Suppressor macrophage (primary cell): Measurements from ENCODE around the gene NDST1.
A peak's percentile ranks its signal among the peaks of the same experiment; 100 is the strongest.

ENCODE experiments used
- DNase-seq, 4 experiments: peaks; one replicate each; pipeline ENCODE4 v3.0.0-alpha.2; 2020 to 2022

The NDST1 gene

DNA sequence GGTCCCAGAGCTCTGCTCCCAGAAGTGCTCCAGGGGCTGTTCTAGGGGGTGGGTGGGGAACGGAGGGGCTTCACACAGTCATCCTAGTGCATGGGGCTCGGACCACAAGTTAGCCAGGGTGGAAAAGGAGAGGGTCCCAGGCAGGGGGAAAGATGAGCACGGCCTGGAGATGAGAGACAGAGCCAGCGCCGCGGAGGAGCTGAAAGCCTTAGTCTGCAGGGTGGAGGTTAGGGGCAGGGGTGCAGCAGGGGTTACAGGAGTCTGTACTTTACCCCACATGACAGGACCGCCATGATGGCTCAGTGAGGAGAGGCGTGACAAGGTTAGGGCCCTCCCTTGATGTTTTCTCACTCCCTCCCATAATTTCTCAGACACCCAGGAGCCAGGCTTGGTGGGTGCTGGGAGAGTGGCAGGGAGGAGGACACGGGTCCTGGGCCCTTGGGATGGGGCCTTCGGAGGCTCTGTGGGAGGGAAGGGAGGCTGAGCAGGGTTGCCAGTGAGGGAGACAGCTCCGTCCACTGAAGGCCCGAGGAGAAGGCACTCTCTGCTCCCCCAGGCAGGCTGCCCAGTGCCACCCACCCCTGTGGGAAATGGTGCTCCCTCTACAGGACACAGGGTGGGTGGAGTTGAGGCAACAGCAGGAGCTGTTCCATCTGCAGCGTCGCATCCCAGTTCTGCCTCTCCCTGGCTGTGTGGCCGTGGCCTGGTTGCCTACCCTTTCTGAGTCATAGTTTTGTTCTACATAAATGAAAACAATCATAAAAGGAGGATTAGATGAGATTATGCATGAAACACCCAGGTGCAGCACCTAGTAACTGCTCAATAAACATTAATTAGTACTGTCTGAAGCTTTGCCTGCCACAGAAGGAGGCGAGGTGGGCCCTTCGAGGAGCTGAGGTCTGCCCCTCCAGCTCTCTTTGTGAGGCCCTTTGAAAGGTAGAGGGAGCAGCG, 66.2 kb downstream of the NDST1 start:
- no peak for DNase-seq

DNA sequence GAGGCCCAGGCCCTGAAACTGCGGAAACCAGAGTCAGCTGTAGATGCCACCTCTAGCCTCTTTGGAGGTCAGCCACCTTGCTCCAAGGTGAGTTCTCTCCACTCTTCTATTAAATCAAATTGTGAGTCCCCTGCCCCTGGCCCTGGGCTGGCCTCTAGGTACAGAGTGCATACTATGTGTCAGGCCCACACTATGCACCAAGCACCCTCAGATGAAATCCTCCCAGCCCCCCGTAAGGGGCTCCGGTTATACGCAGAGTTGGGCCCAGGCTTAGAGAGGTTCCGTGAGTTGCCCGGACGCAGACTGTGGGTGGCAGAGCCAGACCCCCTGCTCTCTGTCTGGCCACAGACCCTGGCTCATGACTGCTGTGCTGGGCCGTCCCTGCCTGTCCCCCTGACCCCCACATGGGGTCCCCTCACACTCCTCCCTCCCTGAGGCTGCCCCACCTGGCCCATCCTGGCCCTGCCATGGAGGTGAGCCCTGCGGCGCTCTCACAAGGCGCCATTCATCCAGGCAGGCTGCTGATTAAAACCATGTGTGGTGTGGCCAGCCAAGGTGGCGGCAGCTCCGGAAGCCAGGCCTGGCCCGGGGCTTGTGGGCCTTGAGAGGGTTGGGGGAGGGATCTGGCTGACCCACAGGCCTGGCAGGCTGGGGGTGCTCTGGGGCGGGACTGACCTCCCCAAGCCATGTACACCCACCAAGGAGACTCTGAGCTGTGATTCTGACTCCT, 67.1 kb downstream of the NDST1 start:
- DNase-seq: peak in 1 of 4 experiments; percentile 0

DNA sequence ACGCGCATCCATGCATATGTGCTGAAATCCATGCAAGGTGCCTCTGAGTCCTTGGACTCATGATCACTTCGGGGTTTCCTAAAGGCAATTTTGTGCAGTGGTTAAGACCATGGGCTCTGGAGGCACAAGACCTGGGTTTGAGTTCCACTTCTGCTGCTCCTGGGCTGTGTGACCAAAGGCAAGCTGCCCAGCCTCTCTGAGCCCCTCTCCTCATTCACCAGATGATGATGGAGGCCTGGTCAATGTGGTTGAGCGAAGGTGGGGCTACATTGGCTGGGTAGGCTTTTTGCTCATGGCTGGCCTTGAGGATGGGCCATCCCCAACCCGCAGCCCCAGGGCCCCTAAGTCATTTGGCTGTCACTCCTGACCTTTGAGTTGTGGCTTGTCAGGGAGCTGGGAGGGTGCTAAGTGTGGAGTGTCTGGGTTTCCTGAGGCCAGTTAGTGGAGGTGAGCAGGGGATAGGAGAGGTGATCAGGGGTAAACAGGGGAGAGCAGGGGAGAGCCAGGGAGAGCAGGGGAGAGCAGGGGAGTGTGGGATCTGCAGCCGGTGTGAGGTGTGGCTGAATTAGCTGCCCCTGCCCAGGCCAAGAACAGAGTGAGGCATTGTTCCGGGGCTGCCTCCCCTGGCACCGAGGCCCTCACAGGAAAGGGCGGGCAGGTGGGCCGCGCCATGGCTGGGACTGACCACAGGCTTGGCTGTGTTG, 68.0 kb downstream of the NDST1 start:
- no peak for DNase-seq

DNA sequence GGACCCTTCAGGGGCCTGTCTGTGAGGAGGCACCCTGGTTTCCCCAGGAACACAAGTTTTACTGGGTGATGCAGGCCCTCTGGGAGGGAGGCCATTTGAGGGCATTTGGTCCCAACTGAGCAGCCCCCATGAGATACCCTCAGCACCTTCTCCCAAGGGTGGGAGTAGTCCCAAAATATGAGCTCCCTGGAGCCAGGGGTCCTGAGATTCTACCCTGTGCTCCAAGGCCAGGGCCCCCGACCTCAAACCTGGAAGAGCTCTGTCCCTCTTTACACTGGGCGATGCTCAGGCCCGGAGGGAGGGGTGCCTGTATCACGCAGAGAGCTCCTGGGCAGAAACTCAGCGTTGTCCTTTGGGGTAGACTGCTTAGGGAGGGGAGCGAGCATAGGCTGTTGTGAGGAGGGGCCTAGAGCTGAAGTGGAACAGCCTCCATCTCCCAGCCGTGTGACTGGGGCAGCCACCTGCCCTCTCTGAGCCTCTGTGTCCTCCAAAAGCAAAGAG, 68.6 kb downstream of the NDST1 start:
- no peak for DNase-seq

- DNase-seq: no peak
These were observed 69.6 kb downstream of the NDST1 start for GRCh38 chr5:150577378-150578139.

DNA sequence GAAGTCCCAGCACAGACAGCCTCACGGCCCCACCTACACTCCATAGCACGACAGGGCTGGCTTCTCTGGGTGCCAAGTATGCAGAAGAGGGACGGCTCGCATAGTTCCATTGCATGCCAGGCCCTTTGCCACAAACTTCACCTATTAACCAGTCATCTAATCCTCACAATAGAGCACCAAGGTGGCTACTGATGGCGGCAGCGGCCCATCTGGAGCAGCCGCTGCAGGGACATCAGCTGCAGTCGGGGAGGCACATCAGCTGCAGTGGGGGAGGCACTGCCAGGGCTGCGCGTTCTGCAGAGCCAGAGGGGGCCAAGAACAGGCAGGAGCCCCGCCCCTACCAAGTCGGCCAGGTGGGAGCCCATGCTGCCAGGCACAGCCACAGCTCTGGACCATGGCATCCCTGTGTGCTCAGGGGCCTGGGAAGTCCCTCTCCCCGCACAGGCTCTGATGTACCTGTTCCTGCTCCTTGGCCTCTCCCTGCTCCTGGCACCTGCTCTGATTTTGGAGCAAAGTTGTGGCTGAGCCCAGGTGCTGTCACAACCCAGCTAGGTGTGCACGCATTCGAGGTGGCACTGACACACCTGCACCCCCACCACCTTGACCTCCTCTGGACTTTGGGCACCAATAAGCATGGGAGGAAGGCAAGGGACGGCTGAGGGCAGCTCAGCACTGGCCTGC, 71.0 kb downstream of the NDST1 start:
- no peak for DNase-seq

GRCh38 chr5:150579462-150580400, 71.8 kb downstream of the NDST1 start:
- no peak for DNase-seq

DNA sequence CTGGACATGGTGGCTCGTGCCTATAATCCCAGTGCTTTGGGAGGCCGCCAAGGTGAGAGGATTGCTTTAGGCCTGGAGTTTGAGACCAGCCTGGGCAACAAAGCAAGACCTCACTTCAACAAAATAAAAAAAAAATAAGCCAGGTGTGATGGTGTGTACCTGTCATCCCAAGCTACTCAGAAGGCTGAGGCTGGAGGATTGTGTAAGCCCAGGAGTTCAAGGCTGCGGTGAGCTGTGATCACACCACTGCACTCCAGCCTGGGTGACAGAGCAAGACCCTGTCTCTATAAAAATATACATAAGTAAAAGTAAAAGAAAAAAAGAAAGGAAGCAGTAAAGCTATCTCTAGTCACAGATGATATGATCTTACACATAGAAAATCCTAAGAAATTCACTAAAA, 73.0 kb downstream of the NDST1 start:
- no peak for DNase-seq

GRCh38 chr5:150582241-150583109, 74.5 kb downstream of the NDST1 start:
- DNase-seq: no peak

DNA sequence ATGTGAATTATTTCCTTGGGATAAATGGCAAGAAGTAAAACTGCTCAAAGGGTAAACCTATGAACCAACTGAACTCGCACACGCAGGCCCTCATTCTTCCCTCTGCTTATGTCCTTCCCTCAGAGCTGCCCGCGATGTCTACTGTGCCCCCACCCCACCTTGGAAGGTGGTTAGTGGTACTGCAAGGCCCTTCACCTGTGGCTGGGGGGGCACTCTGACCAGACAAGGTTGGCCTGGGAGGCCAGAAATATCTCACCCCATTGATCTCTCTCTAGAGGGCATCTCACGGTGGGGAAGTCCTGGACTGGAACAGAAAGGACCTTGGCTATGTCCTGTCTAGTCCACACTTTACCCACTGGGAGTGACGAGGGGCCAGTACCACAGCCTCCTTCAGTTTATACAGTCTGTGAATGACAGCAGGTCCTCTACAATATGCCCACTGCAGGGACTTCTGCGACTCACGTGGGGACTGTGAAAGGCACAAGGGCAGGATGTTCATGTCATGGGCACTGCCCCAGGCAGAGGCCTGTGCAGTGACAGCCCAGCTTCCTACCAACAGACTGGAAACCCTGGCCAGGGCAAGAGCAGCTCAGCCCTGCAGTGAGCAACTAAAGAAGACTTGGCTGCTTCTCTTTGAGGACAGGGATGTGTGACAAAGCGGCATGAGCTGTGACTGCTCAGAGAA, 75.8 kb downstream of the NDST1 start:
- DNase-seq: no peak

DNA sequence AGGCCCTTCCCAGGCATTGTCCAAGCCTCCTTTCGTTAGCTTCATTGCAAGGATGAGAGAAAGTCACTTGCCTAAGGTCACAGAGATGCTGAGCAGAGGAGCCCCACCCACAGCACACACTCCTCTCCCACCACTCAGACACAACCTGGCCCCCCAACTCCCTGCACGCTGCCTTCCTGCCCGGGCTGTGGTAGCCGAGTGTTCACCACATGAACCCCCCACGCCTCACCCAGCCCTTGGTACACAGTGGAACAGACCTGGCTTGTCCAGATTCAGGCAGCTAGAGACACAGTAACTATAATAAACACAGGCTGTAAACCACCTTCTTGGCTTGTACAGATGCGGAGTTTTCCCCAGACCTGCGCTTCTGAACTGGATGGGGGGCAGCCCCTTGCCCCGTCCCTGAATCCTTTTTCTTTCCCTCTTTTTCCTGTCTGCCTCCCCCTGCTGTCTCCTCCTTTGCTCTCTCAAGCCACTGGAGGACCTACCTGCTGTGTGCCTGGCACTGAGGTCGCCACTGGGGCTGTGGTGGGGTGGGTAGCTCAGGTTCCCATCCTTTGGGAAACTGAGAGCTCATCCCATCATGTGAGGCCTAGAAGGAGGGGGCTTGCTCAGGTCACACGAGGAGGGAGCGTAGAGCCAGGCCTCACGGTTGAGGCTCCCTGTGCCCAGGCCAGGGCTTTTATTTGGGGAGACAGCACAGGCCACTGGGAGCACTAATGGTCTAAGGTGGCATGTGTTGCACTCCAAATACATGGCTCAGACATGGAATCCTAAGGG, 76.8 kb downstream of the NDST1 start:
- DNase-seq: no peak

DNA sequence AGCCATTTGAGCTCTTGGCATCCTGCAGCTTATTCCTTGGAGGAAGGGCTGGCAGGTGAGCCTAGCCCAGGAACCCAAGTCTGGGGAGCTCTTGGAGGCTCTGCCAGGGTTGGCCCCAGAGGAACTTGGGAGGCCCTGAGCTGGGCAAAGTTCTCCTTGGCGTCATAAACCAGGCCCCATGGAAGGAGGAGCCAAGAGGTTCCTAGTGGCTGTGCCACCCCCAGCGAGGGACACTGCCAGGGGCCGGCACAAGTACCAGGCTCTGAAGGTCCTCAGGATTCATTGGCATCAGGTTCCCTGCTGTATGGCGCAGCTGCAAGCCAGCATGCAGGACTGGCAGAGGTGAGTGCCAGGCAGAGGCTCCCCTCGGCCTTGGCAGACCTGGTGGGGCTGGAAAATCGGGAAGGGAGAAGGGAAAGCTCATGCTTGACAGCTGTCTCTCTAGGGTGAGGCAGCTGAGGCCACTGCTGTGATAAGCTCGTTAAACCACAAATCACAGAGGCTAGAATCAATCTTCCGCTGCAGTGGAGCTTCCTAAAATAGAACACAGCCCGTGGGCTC, 77.9 kb downstream of the NDST1 start:
- DNase-seq: no peak

DNA sequence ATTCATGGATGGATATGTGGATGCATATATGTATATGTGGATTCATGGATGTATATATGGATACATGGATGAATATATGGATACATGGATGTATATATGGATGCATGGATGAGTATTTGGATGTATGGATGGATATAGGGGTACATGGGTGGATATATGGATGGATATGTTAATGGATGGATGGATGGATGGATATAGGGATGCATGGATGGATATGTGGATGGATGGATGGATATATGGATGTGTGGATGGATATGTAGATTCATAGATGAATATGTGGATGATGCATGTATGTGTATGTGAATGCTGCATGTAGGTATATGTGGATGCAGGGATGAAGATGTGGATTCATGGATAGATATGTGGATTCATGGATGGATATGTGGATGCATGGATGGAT, 79.1 kb downstream of the NDST1 start:
- no peak for DNase-seq

GRCh38 chr5:150587856-150588595, 80.1 kb downstream of the NDST1 start:
- no peak for DNase-seq

DNA sequence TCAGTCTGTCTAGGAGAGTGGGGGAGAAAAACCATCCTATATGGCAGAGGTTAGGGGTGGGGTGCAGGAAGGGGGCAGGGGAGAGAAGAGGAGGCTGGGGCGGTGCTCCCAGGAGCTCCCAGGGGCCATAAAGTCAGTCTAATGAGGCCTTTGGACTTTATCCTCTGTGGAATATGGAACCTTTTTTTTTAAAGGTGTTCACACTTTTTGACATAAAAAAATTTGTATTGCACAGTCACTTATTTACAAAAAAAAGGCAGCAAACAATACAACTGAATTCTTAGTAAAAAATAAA, 80.6 kb downstream of the NDST1 start:
- DNase-seq: no peak

GRCh38 chr5:150589862-150590601, 82.1 kb downstream of the NDST1 start:
- DNase-seq: no peak
